ENCODE data around the gene SLC23A3.
"Not testable (repeated sequence)": the region's sequence is repeated elsewhere in the genome, so short reads cannot be mapped to it uniquely, and the experiment has no call there.

SLC23A3 gene

GRCh38 chr2:219205165-219205538 lies 35.3 kb upstream of the SLC23A3 start:
- no peak overlapping the region for H3K4me3 ChIP-seq (ENCODE audit: low read depth, low read length)

GRCh38 chr2:219204425-219205164 lies 34.8 kb upstream of the SLC23A3 start:
- no peak overlapping the region for H3K4me3 ChIP-seq (ENCODE audit: low read depth, low read length)

- not testable (repeated sequence) for H3K4me3 ChIP-seq (ENCODE audit: low read depth, low read length)
Observed at GRCh38 chr2:219201331-219201730, 31.5 kb upstream of the SLC23A3 start.

- H3K4me3 ChIP-seq (ENCODE audit: low read depth, low read length), result not testable (repeated sequence)
Observed at GRCh38 chr2:219200502-219201326, 30.9 kb upstream of the SLC23A3 start.

- no peak overlapping the region for H3K4me3 ChIP-seq (ENCODE audit: low read depth, low read length)
Observed at GRCh38 chr2:219199470-219200211, 29.8 kb upstream of the SLC23A3 start.

- H3K4me3 ChIP-seq (ENCODE audit: low read depth, low read length), result no peak overlapping the region
Observed at GRCh38 chr2:219198974-219199373, 29.1 kb upstream of the SLC23A3 start.

GRCh38 chr2:219197388-219197787 lies 27.6 kb upstream of the SLC23A3 start:
- H3K4me3 ChIP-seq (ENCODE audit: low read depth, low read length), result no peak overlapping the region

GRCh38 chr2:219186754-219187456 lies 17.1 kb upstream of the SLC23A3 start:
- H3K4me3 ChIP-seq (ENCODE audit: low read depth, low read length), result no peak overlapping the region

GRCh38 chr2:219184121-219184520 lies 14.3 kb upstream of the SLC23A3 start:
- H3K4me3 ChIP-seq (ENCODE audit: low read depth, low read length), result no peak overlapping the region

- no peak overlapping the region for H3K4me3 ChIP-seq (ENCODE audit: low read depth, low read length)
Observed at GRCh38 chr2:219183151-219183772, 13.4 kb upstream of the SLC23A3 start.

GRCh38 chr2:219182331-219183150 lies 12.7 kb upstream of the SLC23A3 start:
- H3K4me3 ChIP-seq (ENCODE audit: low read depth, low read length), result no peak overlapping the region

GRCh38 chr2:219181531-219181930 lies 11.7 kb upstream of the SLC23A3 start:
- no peak overlapping the region for H3K4me3 ChIP-seq (ENCODE audit: low read depth, low read length)

- H3K4me3 ChIP-seq (ENCODE audit: low read depth, low read length), result no peak overlapping the region
Observed at GRCh38 chr2:219180961-219181360, 11.1 kb upstream of the SLC23A3 start.

- H3K4me3 ChIP-seq (ENCODE audit: low read depth, low read length), result no peak overlapping the region
Observed at GRCh38 chr2:219179601-219180465, 10.0 kb upstream of the SLC23A3 start.

- peak overlapping the region; percentile 78 for H3K4me3 ChIP-seq (ENCODE audit: low read depth, low read length)
Observed at GRCh38 chr2:219178377-219179175, 8.7 kb upstream of the SLC23A3 start.

- H3K4me3 ChIP-seq (ENCODE audit: low read depth, low read length), result peak within 1 kb of the TSS; percentile 78
Observed at GRCh38 chr2:219177552-219178376, 7.9 kb upstream of the SLC23A3 start, which contains the start of gene RETREG2. RETREG2 (plus strand) TSS chr2:219178275; CDS start chr2:219178353, 78 bp downstream.
